Stimulated activated CD4-positive, alpha-beta T cell treated with anti-CD3 and anti-CD28 coated beads, Interleukin-12 subunit alpha, Interleukin-12 subunit beta, amount 100 ng/mL, for 48 hours (primary cell): ENCODE results near the gene PPIF.

Source experiments
- DNase-seq, 3 donors: peaks; one replicate each; pipeline ENCODE4 v3.0.0-alpha.2; 2020; ENCODE audit warnings: low read depth in 2 of 3, low spot score in 1 of 3

The PPIF gene

DNA sequence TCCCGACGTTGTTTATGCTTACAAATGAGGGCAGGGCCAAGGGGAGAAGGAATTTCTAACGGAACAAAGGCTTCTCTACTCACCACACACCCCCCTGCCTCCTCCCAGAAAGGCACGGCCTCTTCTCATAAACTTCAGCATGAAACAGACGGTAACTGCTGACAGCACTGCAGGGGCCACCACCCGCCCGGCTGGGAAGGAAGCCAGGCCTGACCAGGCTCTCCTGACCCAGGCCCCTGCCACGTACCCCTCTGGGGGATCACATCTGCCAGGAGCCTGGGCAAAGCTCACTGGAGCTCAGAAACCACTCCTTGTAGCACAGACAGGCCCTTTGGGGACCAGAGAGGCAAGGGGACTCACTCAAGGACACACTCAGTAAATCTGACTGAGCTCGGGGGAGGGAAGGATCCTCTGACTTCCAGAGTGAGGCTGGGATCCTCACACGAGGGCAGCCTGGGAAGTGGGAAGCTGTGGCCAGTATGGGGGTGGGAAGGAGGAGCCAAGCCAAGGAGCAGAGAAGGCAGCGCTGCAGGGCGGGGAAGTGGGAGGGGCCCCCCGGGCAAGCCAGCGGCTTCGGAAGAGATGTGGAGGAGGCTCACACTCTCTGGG lies 52.1 kb downstream of the PPIF start:
- no peak for DNase-seq

GRCh38 chr10:79400146-79401004 lies 53.1 kb downstream of the PPIF start:
- DNase-seq = peak; percentile 34 to 60 (median 47)

DNA sequence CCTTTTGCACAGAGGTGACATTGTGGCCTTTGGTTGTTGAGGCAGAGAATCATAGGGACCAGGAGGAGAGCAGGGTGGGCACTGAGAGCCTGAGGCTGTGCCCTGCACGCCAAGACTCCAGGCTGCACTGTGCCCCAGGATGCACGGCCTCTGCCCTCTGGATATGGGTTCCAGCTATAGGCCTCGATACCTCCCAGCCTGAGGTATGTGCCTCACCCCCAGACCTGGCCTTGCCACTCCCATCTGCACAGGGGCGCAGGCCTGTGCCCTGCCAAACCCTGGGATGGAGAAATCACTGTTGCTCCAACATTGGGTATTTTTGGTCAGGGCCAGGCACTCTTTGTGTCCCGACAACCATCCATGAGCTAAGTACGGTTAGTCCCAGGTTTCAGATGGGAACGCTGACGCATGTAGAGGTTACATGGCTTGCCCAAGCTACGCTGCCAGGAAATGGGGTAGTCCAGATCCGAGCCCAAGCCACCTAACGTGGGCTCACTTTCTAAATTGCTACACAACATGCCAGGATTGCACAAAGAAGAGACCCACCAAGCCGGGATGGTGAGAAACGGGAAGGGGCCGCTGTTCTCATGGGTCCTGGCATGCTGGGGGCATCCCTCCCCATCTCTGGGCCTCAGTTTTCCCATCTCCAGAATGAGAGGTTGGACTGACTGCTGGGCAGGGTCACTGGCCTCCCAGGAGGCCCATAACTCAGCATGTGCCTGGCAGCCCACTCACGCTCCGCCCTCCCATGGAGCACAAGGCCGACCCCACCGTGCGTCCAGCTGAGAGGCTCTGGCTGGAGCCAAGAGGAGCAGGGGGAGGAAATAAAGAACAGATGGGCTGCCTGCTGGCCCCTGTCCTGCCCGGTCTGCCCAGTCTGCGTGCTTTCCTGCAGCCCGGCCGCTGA lies 54.0 kb downstream of the PPIF start:
- DNase-seq = no peak

DNA sequence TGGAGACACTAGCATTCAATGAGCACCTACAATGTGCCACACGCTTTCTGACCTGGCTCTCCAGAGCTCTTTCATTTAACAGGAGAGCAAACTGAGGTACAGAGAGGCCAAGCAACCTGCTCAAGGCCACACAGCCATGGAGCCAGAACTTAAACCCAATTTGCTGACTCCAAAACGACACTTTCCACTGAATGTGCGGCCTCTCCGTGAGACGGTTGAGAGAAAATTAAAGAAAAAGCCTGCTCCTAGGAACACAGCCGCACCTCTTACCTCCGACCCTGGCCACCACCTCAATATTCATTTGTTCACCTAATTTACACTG lies 55.3 kb downstream of the PPIF start:
- no peak for DNase-seq

GRCh38 chr10:79402951-79403350 lies 55.7 kb downstream of the PPIF start:
- no peak for DNase-seq

DNA sequence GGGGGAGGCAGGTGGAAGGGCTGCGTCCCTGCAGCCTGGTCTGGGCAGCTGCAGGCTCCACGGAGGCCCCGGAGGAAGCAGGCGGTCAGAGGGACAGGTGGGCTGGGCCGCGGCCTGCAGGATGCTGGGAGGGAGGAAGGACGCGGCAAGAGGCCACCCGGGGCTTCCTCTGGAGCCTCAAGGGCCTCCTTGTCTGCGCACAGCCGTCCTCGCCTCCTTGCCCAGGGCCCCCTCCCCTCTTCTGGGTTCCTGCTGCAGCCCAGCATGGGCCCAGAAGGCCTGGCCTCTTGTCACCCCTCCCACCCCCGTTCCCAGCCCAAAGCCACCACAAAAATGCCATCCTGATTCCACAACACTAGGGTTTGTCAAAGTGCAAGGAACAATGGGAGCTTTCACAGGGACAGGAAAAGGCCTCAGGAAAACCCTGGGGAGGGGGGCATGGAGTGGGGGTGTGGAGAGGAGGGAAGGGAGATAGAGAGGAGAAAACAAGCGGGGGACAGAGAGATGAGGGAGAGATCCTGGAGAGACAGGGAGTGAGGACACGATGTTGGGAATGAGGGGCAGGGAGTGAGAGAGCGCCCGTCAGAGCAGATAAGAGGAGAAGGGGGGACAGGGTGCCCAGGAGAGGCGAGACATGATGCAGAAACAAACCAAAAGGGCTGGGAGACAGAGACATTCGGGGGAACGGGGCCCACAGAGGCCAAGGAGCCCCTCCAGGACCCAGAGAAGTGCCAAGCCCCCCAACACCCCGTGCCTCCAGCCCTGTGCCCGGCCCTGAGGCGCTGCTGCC lies 56.4 kb downstream of the PPIF start:
- no peak for DNase-seq

DNA sequence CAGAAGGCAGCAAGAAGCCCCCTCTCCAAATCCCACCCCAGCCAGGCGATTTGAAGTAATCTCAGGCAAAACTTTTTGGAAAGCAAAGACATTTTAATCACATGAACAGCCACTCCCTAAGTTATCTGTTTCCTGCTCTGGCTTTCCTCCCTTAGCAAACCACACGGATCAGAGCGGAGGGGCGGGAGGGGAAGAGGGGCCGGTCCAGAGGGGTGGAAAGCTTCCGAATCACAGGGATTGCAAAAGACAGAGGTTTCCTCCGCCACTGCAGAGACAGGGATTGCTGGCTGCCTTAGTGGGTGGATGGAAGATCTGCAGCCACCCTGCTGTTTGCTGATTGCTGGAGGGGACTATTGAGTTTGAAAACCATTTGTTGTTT lies 57.0 kb downstream of the PPIF start:
- no peak for DNase-seq

DNA sequence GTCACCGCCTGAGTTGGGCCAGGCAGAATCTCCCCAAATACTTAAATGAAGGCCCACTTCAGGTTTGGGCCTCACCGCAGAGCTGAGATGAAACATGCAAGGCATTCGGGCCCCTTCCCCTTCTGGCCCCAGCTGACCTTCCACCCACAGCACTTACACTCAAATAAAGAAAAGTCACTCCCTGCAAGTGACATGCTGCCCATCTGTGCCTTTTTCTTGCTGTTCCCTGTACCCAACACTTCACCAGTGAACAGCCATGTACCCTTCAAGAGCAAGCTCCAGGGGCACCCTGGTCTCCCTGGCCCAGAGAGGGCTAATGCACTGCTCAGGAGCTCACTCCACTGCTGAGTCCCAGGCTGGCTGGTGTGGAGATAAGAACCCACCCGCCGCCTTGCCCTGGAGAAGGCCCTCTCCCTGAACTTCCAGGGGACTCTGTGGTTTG lies 57.4 kb downstream of the PPIF start:
- no peak for DNase-seq
